Raji (cell line): ENCODE data around the gene CCNI.

Source experiments
- POLR2A ChIP-seq: IDR thresholded peaks from 2 replicates; pipeline ENCODE4 v1.6.1; 2011; ENCODE audit warnings: low read depth, low read length, control low read depth; ENCODE audit not compliant: insufficient read depth

Gene CCNI

GRCh38 chr4:77023920-77024319, 51.9 kb downstream of the CCNI start:
- TF ChIP-seq POLR2A = no peak

DNA sequence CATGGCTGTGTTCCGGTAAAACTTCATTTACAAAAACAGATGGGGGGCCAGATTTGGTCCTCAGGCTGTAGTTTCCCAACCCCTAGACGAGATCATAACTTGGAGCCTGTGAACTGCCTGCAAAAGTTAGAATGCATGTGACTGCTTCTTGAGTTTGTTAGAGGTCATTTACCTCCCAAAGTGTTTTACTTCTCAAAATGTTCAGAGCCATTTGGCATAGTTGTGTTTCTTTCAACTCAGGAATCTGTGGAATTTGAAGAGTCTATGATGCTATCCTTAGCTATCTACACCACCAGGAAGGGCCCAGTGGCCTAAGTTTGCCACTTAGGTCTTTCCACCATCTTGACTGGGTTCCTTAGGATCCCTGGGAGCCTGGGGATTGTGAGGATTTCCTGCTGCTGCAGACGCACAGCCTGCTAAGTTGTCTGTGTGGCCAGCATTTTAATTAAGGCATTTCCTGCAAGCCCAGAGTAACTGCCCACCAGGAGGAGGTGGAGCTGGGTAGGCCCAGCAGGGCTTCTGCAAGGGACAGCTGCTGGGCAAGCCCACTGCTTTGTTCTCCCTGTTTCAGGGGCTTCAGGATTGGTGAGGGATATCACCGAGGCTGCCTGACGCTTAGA, 53.1 kb downstream of the CCNI start:
- TF ChIP-seq POLR2A = no peak

- TF ChIP-seq POLR2A = no peak
Measured at GRCh38 chr4:77021614-77022089, 54.1 kb downstream of the CCNI start.

DNA sequence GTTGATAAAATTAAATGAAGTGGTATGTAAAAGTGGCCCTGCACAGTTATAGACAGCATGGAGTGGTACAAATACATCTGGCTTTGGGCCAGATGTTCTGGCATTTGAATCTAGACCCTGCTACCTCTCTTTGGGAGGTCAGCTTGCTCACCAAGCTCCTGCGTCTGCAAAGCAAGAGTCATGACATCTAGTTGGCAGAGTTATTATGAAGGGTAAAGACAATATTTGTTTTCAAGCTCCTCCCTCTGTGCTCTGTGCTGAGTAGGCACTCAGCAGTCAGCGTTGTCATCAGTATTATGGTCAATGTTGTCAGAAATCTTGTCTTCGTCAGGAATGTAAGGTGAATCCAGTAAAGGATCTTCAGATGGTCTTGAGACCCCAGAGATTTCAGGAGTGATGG, 55.8 kb downstream of the CCNI start:
- TF ChIP-seq POLR2A = no peak

GRCh38 chr4:77015390-77015789, 60.4 kb downstream of the CCNI start:
- TF ChIP-seq POLR2A = no peak

DNA sequence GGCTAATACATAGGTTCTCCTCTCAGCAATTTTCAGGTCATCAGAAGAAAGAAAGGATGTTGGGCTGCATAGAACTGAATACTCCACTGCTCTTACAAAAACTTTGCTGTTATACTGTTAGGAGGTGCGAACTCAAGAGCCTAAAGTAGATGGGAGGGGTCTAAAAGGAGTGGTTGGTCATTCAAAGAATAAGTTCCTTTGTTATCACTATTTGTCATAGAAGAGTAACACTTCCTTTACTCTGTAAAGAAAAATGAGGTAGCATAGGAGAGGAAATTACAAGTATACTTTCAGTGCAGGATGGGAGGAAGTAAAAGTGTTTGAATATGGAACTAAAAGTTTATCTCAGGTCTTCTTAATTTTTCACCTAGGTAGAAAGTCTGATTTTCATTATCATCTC, 61.5 kb downstream of the CCNI start:
- no peak for TF ChIP-seq POLR2A

- TF ChIP-seq POLR2A = no peak
Measured at GRCh38 chr4:77012726-77013125, 63.1 kb downstream of the CCNI start.

DNA sequence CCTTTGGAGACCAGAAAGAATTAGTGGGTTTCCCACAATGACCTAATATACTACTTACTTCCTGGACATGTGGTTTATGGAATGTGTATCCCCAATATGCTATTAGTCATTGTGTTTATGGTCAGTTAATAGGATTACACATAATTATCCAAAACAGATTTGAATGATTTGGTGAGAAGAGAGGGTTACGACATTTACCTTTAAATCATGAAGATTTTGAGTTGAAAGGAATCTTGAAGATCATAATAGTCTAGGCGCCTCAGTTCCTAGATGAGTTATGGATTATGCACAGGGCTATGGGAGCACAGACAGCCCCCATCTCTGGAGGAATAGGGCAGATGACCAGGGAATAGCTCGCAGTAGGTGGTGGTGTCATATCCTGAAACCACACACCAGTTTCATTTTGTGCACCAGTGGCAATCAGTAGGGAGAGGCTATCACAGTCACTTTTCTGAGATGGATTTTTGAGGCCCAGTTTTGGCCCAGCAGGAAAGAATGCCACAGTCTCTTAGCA, 64.9 kb downstream of the CCNI start:
- TF ChIP-seq POLR2A = no peak

DNA sequence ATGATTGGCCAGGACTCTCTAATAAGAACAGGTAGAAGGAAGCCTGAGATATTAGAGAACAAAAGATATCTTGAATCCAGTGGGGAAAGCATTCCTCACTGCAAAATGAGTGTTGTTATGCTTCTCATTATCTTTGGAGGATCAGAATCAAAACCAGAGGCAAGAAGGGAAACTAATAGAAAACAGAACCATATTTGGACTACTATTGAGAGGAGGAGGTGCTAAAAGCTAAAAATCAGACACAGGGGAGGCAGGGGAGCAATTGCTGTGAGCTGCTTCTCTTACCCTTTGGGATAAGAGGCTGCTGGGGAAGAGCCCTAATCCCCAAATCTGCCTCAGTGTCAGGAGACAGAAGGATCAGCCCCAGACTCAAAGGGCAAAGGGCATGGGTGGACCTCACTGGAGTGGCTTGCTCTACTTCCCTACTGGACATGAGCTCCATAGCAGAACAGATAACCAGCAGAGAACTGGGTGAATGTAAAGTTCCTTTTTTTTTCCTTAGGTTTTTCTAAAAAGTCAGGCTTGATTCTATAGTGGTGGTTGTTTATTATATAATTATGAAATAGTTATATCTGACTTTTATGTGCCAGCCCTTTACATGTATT, 66.2 kb downstream of the CCNI start:
- TF ChIP-seq POLR2A = no peak

DNA sequence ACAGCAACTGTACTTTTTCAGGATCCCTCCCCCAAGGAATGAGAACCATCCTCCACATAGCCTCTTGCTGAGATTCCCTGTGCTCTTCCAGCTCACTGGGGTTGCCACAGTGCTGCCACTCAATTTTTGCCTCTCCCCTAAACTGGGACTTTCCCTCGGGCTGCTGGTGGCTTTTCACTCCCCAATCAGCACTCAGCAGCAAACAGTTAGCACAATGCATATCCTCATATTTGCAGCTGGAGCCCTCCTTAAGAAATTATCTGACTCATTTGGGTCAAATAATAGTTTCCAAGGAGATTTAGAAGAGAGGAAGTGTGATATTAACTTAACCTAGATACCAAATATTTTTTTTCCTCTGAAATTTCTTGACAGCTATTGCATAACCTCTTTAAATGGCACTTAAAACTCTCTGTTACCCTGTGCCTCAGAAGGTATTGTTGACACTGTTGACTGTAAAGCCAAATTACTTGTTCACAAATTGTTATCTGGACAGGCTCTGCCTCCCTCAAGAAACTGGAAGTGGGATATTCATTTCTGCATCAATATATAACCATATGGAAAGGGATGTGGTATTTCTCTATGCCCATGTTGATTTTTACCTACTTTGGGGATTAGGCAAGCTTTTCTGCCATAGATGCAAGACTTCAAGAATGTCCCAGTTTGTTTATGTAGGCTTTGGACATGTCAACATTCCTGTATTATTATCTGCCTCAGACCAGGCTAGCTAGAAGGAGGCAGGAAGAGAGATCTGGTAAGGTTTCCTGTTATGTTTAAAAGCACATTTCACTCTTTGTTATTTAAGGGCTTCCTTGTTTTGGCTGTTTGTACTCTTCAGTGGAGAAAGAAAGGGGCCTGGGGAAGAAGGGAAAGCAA, 68.2 kb downstream of the CCNI start:
- TF ChIP-seq POLR2A = no peak

DNA sequence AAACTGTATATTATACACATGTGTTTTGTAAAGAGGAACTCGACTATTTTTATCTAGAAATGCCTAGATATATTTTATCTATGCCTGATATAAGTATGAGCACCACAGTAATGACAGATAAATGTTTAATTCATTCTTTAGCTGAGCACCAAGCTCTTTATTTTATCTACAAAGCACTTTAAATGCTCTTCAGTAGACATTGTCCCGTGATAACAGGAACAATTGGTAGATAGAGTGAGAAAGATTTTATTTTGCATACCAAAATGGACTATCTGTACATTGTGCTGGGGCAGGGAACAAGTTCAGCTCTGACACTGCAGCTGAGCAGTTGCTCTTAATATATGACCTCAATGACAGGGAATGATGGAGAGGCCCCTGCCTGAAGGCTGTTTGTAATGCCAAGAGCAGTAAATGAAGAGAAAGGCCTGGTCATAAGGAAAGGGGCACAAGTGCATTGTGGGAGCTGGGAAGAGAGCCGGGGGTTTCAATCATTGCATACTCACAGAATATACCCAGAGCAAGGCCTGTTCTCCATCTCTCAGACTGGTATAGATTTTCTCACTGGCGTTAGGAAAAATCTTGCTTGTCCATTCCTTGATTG, 68.9 kb downstream of the CCNI start:
- no peak for TF ChIP-seq POLR2A

DNA sequence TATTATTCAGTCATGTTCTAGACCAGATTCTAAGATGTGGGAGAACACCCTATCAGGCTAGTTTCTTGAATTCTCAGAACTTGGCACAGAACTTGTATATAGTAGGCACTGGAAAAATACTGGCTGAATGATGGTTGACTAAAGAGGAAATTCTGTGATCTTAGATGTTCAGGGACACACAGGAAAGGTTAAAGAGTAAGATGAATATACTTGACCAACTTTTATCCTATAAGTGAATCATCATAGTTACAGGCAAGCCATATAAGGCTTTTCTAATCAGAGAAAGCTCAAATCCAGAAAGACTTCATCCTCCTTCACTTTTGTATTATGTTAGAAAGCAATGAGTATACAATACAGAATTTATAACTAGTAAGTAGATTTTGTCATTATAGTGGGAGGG, 72.4 kb downstream of the CCNI start:
- no peak for TF ChIP-seq POLR2A

- no peak for TF ChIP-seq POLR2A
Measured at GRCh38 chr4:77002321-77003107, 73.3 kb downstream of the CCNI start.

- no peak for TF ChIP-seq POLR2A
Measured at GRCh38 chr4:77001907-77002306, 73.9 kb downstream of the CCNI start.
